GM21360 (cell line): ENCODE data around the gene ABCG1.
"Not testable (repeated sequence)": the region's sequence is repeated elsewhere in the genome, so short reads cannot be mapped to it uniquely, and the experiment has no call there.

Experiments used
- ATAC-seq: cut with Tn5 transposase; IDR thresholded peaks from one replicate; pipeline ENCODE4 v1.9.1; 2021; ENCODE audit warnings: mild to moderate bottlenecking, moderate library complexity; ENCODE audit not compliant: unreplicated experiment

ABCG1 gene

GRCh38 chr21:42288962-42289361 lies 70.0 kb downstream of the ABCG1 start:
- no peak for ATAC-seq

- ATAC-seq: no peak
These were observed 71.0 kb downstream of the ABCG1 start for GRCh38 chr21:42289926-42290325.

GRCh38 chr21:42290505-42290904 lies 71.6 kb downstream of the ABCG1 start:
- no peak for ATAC-seq

- ATAC-seq: no peak
These were observed 72.2 kb downstream of the ABCG1 start for GRCh38 chr21:42291003-42291750.

GRCh38 chr21:42291751-42292562 lies 73.0 kb downstream of the ABCG1 start:
- ATAC-seq: no peak

- not testable (repeated sequence) for ATAC-seq
These were observed 73.7 kb downstream of the ABCG1 start for GRCh38 chr21:42292563-42293142.

- ATAC-seq: no peak
These were observed 74.8 kb downstream of the ABCG1 start for GRCh38 chr21:42293649-42294272.

- no peak for ATAC-seq
These were observed 75.4 kb downstream of the ABCG1 start for GRCh38 chr21:42294273-42294880.

GRCh38 chr21:42295845-42296244 lies 76.9 kb downstream of the ABCG1 start:
- no peak for ATAC-seq

GRCh38 chr21:42296501-42296900 lies 77.6 kb downstream of the ABCG1 start:
- ATAC-seq: no peak

- ATAC-seq: no peak
These were observed 78.4 kb downstream of the ABCG1 start for GRCh38 chr21:42297377-42297776.

- no peak for ATAC-seq
These were observed 79.3 kb downstream of the ABCG1 start for GRCh38 chr21:42298237-42298636.

GRCh38 chr21:42298657-42299056 lies 79.7 kb downstream of the ABCG1 start:
- ATAC-seq: no peak

- ATAC-seq: no peak
These were observed 80.5 kb downstream of the ABCG1 start for GRCh38 chr21:42299324-42300044.

- ATAC-seq: no peak
These were observed 81.2 kb downstream of the ABCG1 start for GRCh38 chr21:42300045-42300583.

GRCh38 chr21:42300956-42301355 lies 82.0 kb downstream of the ABCG1 start:
- ATAC-seq: no peak

- ATAC-seq: no peak
These were observed 82.6 kb downstream of the ABCG1 start for GRCh38 chr21:42301371-42302075.

- ATAC-seq: no peak
These were observed 83.2 kb downstream of the ABCG1 start for GRCh38 chr21:42302076-42302650.

GRCh38 chr21:42302794-42303193 lies 83.9 kb downstream of the ABCG1 start:
- ATAC-seq: no peak
